ENCODE measurements around the gene TMEM18. TPM values are rescaled to one million over a fixed set of nuclear protein-coding genes. Genes with fewer than 3 reads are reported as not detected.

Gene TMEM18
- total RNA-seq, 1 experiment from 2014 or later: 33.5 TPM

DNA sequence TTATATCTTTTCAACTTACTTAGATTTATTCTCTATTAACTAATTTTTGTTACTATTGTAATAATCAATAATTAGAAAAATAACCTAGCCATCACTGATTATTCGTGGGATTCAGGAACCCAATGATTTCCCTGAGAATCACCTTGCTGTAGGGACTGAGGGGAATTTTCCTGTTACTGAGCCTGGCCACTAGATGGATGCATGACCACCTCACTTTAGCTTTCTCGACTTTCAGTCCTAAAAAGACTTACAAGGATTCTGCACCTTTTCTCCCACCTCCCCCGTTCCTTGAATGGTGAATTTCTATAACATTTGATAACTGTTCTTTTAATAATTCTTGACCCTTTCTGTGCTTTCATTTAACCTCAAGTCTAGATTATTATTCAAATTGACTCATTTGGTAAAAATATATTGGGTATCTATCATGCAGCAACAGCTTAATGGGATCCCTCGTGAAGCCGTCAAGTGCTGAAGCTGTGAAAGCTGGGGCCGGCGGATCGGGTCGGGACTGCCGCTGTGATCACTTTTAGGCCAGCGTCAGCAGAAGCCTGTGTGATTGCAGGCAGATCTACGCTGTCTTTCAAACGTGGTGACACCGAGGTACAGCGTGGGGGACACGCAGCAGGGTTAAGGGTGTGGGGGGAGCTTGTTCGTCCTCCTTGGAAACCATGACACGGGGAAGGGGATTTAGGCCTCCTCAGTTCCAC is 38.8 kb upstream of the TMEM18 start:
- intact Hi-C loops (cut with micrococcal nuclease): loop anchor here (2.0 to 10.0 kb wide), 4 partner anchors 183 to 831 kb away; no protein-coding TSS in a partner anchor
- H2AFZ ChIP-seq (ENCODE audit: low read depth, low read length, poor library complexity, severe bottlenecking): no peak overlapping the region
- ChIA-PET POLR2A (no interaction called here), CTCF (interaction anchor here (0.7 to 2.0 kb wide), 5 partner anchors 9 to 829 kb away, joined by 3 to 9 read pairs (median 4); no protein-coding TSS in a partner anchor), RAD21 (ENCODE audit: low non-redundant PET in 1 of 2, low total read pairs in 2 of 2, uncharacterized antibody in 2 of 2, unreplicated experiment in 2 of 2) (interaction anchor here in 1 of 2 experiments (0.5 to 0.7 kb wide), 3 partner anchors 136 to 1052 kb away, joined by 3 read pairs; no protein-coding TSS in a partner anchor)
- BruUV-seq (replicated peaks): no TSS peak
- peak; percentile 7 for DNase-seq (ENCODE audit: low read depth, low spot score)
- no peak overlapping the region for H3K4me2 ChIP-seq (ENCODE audit: low read length)
- no peak overlapping the region for H3K27ac ChIP-seq (ENCODE audit: low read depth, low read length)
- no peak overlapping the region for H3K9ac ChIP-seq (ENCODE audit: low read length)
- no peaks in the 10 kb centered on the region; a peak in 1 of 4 replicates for H3K4me1 ChIP-seq (ENCODE audit: control insufficient read depth in 1 of 2, insufficient read depth in 2 of 2, low read length in 2 of 2)
- H3K9me2 ChIP-seq (ENCODE audit: insufficient read depth): no peaks in the 10 kb centered on the region
- H4K20me1 ChIP-seq (ENCODE audit: insufficient read depth): no peaks in the 10 kb centered on the region
- H3K4me3 ChIP-seq (replicated peaks in 1 of 2; ENCODE audit: low read depth in 1 of 2, low read length in 2 of 2): no peak overlapping the region
- no peaks in the 10 kb centered on the region for H3K9me3 ChIP-seq (ENCODE audit: control insufficient read depth in 1 of 2, insufficient read depth in 1 of 2, low read depth in 1 of 2, low read length in 2 of 2)
- no peaks in the 10 kb centered on the region for H3K79me2 ChIP-seq (ENCODE audit: insufficient read depth, low read length)
- H3K27me3 ChIP-seq (ENCODE audit: insufficient read depth, low read length): peaks cover 19% of the 10 kb centered on the region
- peak; percentile 49; the same call in 1 of the 2 replicates for ATAC-seq
- TF ChIP-seq, protein P1, sequence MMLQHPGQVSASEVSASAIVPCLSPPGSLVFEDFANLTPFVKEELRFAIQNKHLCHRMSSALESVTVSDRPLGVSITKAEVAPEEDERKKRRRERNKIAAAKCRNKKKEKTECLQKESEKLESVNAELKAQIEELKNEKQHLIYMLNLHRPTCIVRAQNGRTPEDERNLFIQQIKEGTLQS (IDR thresholded peaks at IDR 0.05): no peak
- no peak for TF ChIP-seq JUND (IDR thresholded peaks at IDR 0.05)
- TF ChIP-seq CTCF (IDR thresholded peaks at IDR 0.05 in 2 of 3, conservative IDR thresholded peaks at IDR 0.05 in 1 of 3; ENCODE audit: borderline replicate concordance in 1 of 3, insufficient read depth in 1 of 3, low read depth in 2 of 3, low read length in 2 of 3): peak; percentile 9 to 36 (median 34); a peak in 3 of 6 replicates
- peak; percentile 47 for TF ChIP-seq RAD21 (IDR thresholded peaks at IDR 0.05; ENCODE audit: low read depth)
- no peaks in the 10 kb centered on the region for H3K36me3 ChIP-seq (ENCODE audit: control insufficient read depth in 1 of 2, insufficient read depth in 2 of 2, low read length in 2 of 2)

GRCh38 chr2:715038-715437 is 37.8 kb upstream of the TMEM18 start:
- CTCF ChIA-PET: interaction anchor here (0.7 to 2.0 kb wide), 5 partner anchors 10 to 830 kb away, joined by 3 to 9 read pairs (median 4); no protein-coding TSS in a partner anchor
- TF ChIP-seq SIN3A (IDR thresholded peaks at IDR 0.05; ENCODE audit: low read depth): no peak
- no peak for TF ChIP-seq RAD21 (IDR thresholded peaks at IDR 0.05; ENCODE audit: low read depth)
- no peak for TF ChIP-seq CBX3 (IDR thresholded peaks at IDR 0.05; ENCODE audit: low read depth)
- TF ChIP-seq, protein P2, sequence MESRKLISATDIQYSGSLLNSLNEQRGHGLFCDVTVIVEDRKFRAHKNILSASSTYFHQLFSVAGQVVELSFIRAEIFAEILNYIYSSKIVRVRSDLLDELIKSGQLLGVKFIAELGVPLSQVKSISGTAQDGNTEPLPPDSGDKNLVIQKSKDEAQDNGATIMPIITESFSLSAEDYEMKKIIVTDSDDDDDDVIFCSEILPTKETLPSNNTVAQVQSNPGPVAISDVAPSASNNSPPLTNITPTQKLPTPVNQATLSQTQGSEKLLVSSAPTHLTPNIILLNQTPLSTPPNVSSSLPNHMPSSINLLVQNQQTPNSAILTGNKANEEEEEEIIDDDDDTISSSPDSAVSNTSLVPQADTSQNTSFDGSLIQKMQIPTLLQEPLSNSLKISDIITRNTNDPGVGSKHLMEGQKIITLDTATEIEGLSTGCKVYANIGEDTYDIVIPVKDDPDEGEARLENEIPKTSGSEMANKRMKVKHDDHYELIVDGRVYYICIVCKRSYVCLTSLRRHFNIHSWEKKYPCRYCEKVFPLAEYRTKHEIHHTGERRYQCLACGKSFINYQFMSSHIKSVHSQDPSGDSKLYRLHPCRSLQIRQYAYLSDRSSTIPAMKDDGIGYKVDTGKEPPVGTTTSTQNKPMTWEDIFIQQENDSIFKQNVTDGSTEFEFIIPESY (IDR thresholded peaks at IDR 0.05; ENCODE audit: extremely low read depth, insufficient replicate concordance, low read length): no peak
- TF ChIP-seq ELF1 (IDR thresholded peaks at IDR 0.05; ENCODE audit: borderline replicate concordance, low read depth): no peak
- no peak for TF ChIP-seq JUND (IDR thresholded peaks at IDR 0.05)
- TF ChIP-seq FOSL1 (IDR thresholded peaks at IDR 0.05; ENCODE audit: low read depth): no peak

More at GRCh38 chr2:715038-715437, 37.8 kb upstream of the TMEM18 start:
- intact Hi-C loops (cut with micrococcal nuclease): loop anchor here (2.0 to 10.0 kb wide), 4 partner anchors 184 to 832 kb away; no protein-coding TSS in a partner anchor
- no peak overlapping the region for H3K4me2 ChIP-seq (ENCODE audit: low read length)
- ChIA-PET RAD21 (ENCODE audit: low non-redundant PET in 1 of 2, low total read pairs in 2 of 2, uncharacterized antibody in 2 of 2, unreplicated experiment in 2 of 2) (interaction anchor here in 1 of 2 experiments (0.5 kb wide), 1 partner anchor 137 kb away, joined by 3 read pairs; no protein-coding TSS in a partner anchor), POLR2A (no interaction called here)
- no peaks in the 10 kb centered on the region for H3K9me3 ChIP-seq (ENCODE audit: control insufficient read depth in 1 of 2, insufficient read depth in 1 of 2, low read depth in 1 of 2, low read length in 2 of 2)
- DNase-seq (ENCODE audit: low read depth, low spot score) (no peak), ATAC-seq (no peak)
- H3K4me1 ChIP-seq (ENCODE audit: control insufficient read depth in 1 of 2, insufficient read depth in 2 of 2, low read length in 2 of 2): no peaks in the 10 kb centered on the region; a peak in 1 of 4 replicates
- H3K36me3 ChIP-seq (ENCODE audit: control insufficient read depth in 1 of 2, insufficient read depth in 2 of 2, low read length in 2 of 2): no peaks in the 10 kb centered on the region
- H3K9ac ChIP-seq (ENCODE audit: low read length): no peak overlapping the region
- H3K27me3 ChIP-seq (ENCODE audit: insufficient read depth, low read length): peaks cover 18% of the 10 kb centered on the region
- H2AFZ ChIP-seq (ENCODE audit: low read depth, low read length, poor library complexity, severe bottlenecking): no peak overlapping the region
- H3K4me3 ChIP-seq (replicated peaks in 1 of 2; ENCODE audit: low read depth in 1 of 2, low read length in 2 of 2): no peak overlapping the region
- H3K27ac ChIP-seq (ENCODE audit: low read depth, low read length): no peak overlapping the region
- no peaks in the 10 kb centered on the region for H3K79me2 ChIP-seq (ENCODE audit: insufficient read depth, low read length)
- no peaks in the 10 kb centered on the region for H4K20me1 ChIP-seq (ENCODE audit: insufficient read depth)
- H3K9me2 ChIP-seq (ENCODE audit: insufficient read depth): no peaks in the 10 kb centered on the region
- no TSS peak for BruUV-seq (replicated peaks)

Data from HCT116 (cell line).